Neutrophil (primary cell): ENCODE measurements around the gene CNOT1.
"Not testable (repeated sequence)": the region's sequence is repeated elsewhere in the genome, so short reads cannot be mapped to it uniquely, and the experiment has no call there.

Source experiments
- H3K27ac ChIP-seq: fragments of 200-600 bp; sonication (generic); 2 replicates; pipeline ENCODE4 v1.5.1; 2016; ENCODE audit warnings: mild to moderate bottlenecking, moderate library complexity
- H3K27me3 ChIP-seq: fragments of 200-600 bp; sonication (generic); 2 replicates; pipeline ENCODE4 v1.6.0; 2016; ENCODE audit warnings: mild to moderate bottlenecking
- H3K36me3 ChIP-seq: fragments of 200-600 bp; sonication (generic); 2 replicates; pipeline ENCODE4 v1.5.1; 2017
- H3K4me1 ChIP-seq, 2 experiments: fragments of 200-600 bp in 1 of 2; sonication (generic) in 1 of 2; 1 replicate in 1 of 2; 2 replicates in 1 of 2; pipeline versions ENCODE4 v1.5.1 to v1.6.1; 2013 to 2016; ENCODE audit warnings: low read depth in 1 of 2, low read length in 1 of 2, mild to moderate bottlenecking in 1 of 2, moderate library complexity in 1 of 2; ENCODE audit not compliant: control insufficient read depth in 1 of 2, insufficient read depth in 1 of 2
- H3K4me3 ChIP-seq, 2 experiments: fragments of 200-600 bp in 1 of 2; sonication (generic) in 1 of 2; 1 replicate in 1 of 2; 2 replicates in 1 of 2; pipeline ENCODE4 v1.5.1; 2013 to 2016; ENCODE audit warnings: low read depth in 1 of 2, low read length in 1 of 2, mild to moderate bottlenecking in 1 of 2, moderate library complexity in 1 of 2
- H3K9me3 ChIP-seq: fragments of 200-600 bp; sonication (generic); 2 replicates; pipeline ENCODE4 v1.5.1; 2016
- TF ChIP-seq, protein P1 (sequence below): fragments of 200-600 bp; sonication (generic); IDR thresholded peaks from 2 replicates; pipeline ENCODE4 v1.5.1; 2016; ENCODE audit warnings: antibody characterized with exemption

CNOT1 gene

DNA sequence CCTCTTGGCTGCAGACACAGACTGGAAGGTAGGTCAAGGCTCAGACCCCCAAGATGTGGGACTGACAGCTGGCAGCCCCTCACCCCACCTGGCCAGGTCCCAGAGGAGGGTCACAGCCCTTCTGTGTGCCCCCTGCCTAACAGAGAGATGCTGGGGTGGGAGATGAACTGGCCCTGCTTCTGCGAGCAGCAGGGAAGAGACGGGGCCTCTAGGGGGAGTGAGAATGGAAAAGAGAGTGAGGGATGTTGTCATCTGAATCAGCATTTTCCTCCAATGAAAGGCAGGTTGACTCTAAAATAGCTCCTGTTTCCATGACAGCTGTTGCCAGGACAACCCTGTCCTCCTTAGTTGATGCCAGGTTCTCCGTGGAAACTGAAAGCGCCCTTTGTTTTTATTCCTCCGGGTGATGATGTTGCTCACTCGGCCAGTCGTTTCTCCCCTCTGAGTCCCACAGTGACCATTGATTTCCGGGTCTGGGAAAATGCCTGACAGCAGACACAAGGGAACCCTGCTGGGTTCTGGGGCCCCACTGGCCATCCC, 134.6 kb downstream of the CNOT1 start:
- Histone ChIP-seq H3K9me3 (no peaks in the 10 kb centered on the region), H3K4me3 (no peak overlapping the region), H3K4me1 (no peaks in the 10 kb centered on the region), H3K27me3 (peaks cover 74% of the 10 kb centered on the region), H3K27ac (no peak overlapping the region), H3K36me3 (no peaks in the 10 kb centered on the region)
- TF ChIP-seq, protein P1, sequence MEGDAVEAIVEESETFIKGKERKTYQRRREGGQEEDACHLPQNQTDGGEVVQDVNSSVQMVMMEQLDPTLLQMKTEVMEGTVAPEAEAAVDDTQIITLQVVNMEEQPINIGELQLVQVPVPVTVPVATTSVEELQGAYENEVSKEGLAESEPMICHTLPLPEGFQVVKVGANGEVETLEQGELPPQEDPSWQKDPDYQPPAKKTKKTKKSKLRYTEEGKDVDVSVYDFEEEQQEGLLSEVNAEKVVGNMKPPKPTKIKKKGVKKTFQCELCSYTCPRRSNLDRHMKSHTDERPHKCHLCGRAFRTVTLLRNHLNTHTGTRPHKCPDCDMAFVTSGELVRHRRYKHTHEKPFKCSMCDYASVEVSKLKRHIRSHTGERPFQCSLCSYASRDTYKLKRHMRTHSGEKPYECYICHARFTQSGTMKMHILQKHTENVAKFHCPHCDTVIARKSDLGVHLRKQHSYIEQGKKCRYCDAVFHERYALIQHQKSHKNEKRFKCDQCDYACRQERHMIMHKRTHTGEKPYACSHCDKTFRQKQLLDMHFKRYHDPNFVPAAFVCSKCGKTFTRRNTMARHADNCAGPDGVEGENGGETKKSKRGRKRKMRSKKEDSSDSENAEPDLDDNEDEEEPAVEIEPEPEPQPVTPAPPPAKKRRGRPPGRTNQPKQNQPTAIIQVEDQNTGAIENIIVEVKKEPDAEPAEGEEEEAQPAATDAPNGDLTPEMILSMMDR, result no peak

DNA sequence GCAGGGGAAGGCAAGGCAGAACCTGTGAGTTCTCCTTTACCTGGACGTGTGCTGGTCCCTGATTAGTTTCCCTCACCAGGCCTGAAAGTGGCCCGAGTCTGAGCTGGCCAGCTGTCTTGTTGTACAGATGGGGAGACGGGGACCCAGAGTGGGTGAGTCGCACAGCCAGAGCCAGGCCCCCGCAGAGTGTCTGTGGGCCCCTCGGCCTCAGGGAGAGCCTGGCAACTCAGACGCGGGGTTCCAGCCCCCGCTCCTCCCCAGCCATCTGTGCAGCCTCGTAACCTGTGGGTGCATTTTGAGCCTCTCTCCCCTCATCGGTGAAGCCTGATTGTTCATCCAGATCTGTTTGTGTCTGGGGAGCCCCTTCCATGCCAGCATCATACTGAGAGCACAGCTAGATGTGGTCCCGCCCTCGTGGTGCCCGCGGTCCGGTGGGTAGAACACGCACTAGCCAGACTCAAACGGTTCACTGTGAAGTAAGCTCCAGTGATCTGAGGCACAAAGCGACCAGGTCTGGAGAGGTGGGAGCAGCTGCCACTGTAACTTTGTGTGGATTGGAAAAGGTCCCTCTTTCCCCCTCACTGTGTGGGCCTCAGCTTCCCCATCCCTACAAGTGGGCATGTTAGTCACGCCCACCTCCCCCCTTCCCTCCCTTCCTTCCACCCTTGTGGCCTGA, 135.7 kb downstream of the CNOT1 start:
- Histone ChIP-seq H3K4me1 (no peaks in the 10 kb centered on the region), H3K27me3 (peaks cover 68% of the 10 kb centered on the region), H3K36me3 (no peaks in the 10 kb centered on the region), H3K27ac (no peak overlapping the region), H3K9me3 (no peaks in the 10 kb centered on the region), H3K4me3 (no peak overlapping the region)
- TF ChIP-seq, protein P1, result no peak

DNA sequence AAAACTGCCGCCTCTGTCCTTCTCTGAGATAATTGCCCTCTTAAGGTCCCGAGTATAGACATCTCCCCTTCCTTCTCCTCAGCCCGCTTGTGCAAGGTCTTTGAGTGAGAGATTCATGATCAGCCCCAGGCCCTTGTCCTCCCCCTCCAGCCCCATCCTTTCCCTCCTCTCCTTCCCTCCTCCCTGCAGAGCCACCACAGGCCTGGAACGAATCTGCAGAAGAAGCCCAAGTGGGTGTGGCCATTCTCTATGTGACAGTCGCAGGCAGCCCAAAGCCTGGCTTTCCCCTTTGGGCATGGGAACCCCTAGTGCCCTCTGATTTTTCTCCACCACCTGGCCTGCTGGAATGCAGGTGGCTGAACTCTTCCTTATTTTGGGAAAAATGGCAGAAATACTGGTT, 136.9 kb downstream of the CNOT1 start:
- no peaks in the 10 kb centered on the region for H3K9me3 ChIP-seq
- H3K27me3 ChIP-seq, result peaks cover 66% of the 10 kb centered on the region
- H3K4me1 ChIP-seq, result peaks cover 0 to under 1% of the 10 kb centered on the region in 2 experiments
- no peak overlapping the region for H3K4me3 ChIP-seq
- no peaks in the 10 kb centered on the region for H3K36me3 ChIP-seq
- TF ChIP-seq, protein P1, result no peak
- H3K27ac ChIP-seq, result no peak overlapping the region

GRCh38 chr16:58492066-58492465, 137.6 kb downstream of the CNOT1 start:
- Histone ChIP-seq H3K27ac (no peak overlapping the region), H3K4me3 (no peak overlapping the region), H3K27me3 (peaks cover 66% of the 10 kb centered on the region), H3K9me3 (no peaks in the 10 kb centered on the region), H3K36me3 (no peaks in the 10 kb centered on the region), H3K4me1 (peaks cover 3 to 4% of the 10 kb centered on the region in 2 experiments)
- TF ChIP-seq, protein P1, result no peak

DNA sequence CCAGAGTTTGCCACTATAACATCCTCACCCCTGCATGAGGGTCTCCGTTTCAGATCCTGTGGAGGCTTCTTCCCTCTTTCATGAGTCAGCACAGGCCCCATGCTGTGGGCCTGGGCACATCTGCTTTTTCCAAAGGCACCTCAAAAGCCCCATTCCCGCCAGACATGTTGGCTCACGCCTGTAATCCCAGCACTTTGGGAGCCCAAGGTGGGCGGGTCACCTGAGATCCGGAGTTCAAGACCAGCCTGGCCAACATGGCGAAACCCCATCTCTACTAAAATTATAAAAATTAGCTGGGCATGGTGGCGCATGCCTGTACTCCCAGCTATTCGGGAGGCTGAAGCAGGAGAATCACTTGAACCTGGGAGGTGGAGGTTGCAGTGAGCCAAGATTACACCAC, 139.1 kb downstream of the CNOT1 start:
- H3K4me3 ChIP-seq, H3K36me3 ChIP-seq, H3K27ac ChIP-seq, H3K9me3 ChIP-seq, H3K4me1 ChIP-seq: not testable (repeated sequence)
- peaks cover 58% of the 10 kb centered on the region for H3K27me3 ChIP-seq

- H3K36me3 ChIP-seq, result no peaks in the 10 kb centered on the region
- H3K27me3 ChIP-seq, result peaks cover 54% of the 10 kb centered on the region
These were observed 139.6 kb downstream of the CNOT1 start for GRCh38 chr16:58490065-58490464.

More at GRCh38 chr16:58490065-58490464, 139.6 kb downstream of the CNOT1 start:
- no peak overlapping the region for H3K4me3 ChIP-seq
- TF ChIP-seq, protein P1, result no peak
- no peak overlapping the region for H3K27ac ChIP-seq
- no peaks in the 10 kb centered on the region for H3K9me3 ChIP-seq
- peaks cover 3 to 4% of the 10 kb centered on the region in 2 experiments for H3K4me1 ChIP-seq
